Stimulated activated CD8-positive, alpha-beta memory T cell treated with anti-CD3 and anti-CD28 coated beads, Interleukin-4, amount 100 ng/mL, for 4 hours (primary cell): Measurements from ENCODE around the gene LGR6.

Experiments
- DNase-seq, 2 donors: peaks; one replicate each; pipeline ENCODE4 v3.0.0-alpha.2; 2020; ENCODE audit warnings: low read depth in 2 of 2, low spot score in 1 of 2

LGR6 gene

GRCh38 chr1:202216691-202217090 lies 23.1 kb downstream of the LGR6 start:
- DNase-seq = no peak

- DNase-seq = no peak
Measured at GRCh38 chr1:202217516-202217915, 23.9 kb downstream of the LGR6 start.

- DNase-seq = no peak
Measured at GRCh38 chr1:202217951-202218350, 24.4 kb downstream of the LGR6 start.

- no peak for DNase-seq
Measured at GRCh38 chr1:202220733-202221132, 27.1 kb downstream of the LGR6 start.

GRCh38 chr1:202221911-202222909 lies 28.6 kb downstream of the LGR6 start:
- no peak for DNase-seq

- no peak for DNase-seq
Measured at GRCh38 chr1:202223121-202223860, 29.7 kb downstream of the LGR6 start.

GRCh38 chr1:202224453-202224852 lies 30.9 kb downstream of the LGR6 start:
- DNase-seq = no peak

GRCh38 chr1:202225131-202225530 lies 31.5 kb downstream of the LGR6 start:
- no peak for DNase-seq

- DNase-seq = no peak
Measured at GRCh38 chr1:202227053-202227672, 33.6 kb downstream of the LGR6 start.

GRCh38 chr1:202227997-202228401 lies 34.4 kb downstream of the LGR6 start:
- DNase-seq = no peak

- DNase-seq = no peak
Measured at GRCh38 chr1:202228484-202229122, 35.0 kb downstream of the LGR6 start.

- DNase-seq = no peak
Measured at GRCh38 chr1:202229376-202229775, 35.8 kb downstream of the LGR6 start.

GRCh38 chr1:202230061-202230938 lies 36.7 kb downstream of the LGR6 start:
- no peak for DNase-seq

- DNase-seq = no peak
Measured at GRCh38 chr1:202230939-202231645, 37.5 kb downstream of the LGR6 start.

- DNase-seq = no peak
Measured at GRCh38 chr1:202233171-202233570, 39.6 kb downstream of the LGR6 start.

GRCh38 chr1:202233804-202234203 lies 40.2 kb downstream of the LGR6 start:
- no peak for DNase-seq

GRCh38 chr1:202234331-202235002 lies 40.9 kb downstream of the LGR6 start:
- DNase-seq = no peak

GRCh38 chr1:202235003-202235660 lies 41.5 kb downstream of the LGR6 start:
- no peak for DNase-seq
